C4-2B (cell line): ENCODE measurements around the gene BNC1.

Experiments used
- CTCF ChIP-seq: fragments of 450-650 bp; conservative IDR thresholded peaks from 2 replicates; pipeline ENCODE4 v1.5.1; 2017; ENCODE audit warnings: mild to moderate bottlenecking
- ZFX ChIP-seq: fragments of 450-650 bp; IDR thresholded peaks from 2 replicates; pipeline ENCODE4 v1.6.1; 2017

- no peak for TF ChIP-seq CTCF
- no peak for TF ChIP-seq ZFX
These were observed 69.2 kb downstream of the BNC1 start for GRCh38 chr15:83215306-83215705.
